HG03103 (cell line): ENCODE data around the gene SPECC1.
"Not testable (repeated sequence)": the region's sequence is repeated elsewhere in the genome, so short reads cannot be mapped to it uniquely, and the experiment has no call there.

Experiments used
- ATAC-seq: cut with Tn5 transposase; IDR thresholded peaks from one replicate; pipeline ENCODE4 v1.9.1; 2021; ENCODE audit warnings: low read depth; ENCODE audit not compliant: unreplicated experiment

The SPECC1 gene

DNA sequence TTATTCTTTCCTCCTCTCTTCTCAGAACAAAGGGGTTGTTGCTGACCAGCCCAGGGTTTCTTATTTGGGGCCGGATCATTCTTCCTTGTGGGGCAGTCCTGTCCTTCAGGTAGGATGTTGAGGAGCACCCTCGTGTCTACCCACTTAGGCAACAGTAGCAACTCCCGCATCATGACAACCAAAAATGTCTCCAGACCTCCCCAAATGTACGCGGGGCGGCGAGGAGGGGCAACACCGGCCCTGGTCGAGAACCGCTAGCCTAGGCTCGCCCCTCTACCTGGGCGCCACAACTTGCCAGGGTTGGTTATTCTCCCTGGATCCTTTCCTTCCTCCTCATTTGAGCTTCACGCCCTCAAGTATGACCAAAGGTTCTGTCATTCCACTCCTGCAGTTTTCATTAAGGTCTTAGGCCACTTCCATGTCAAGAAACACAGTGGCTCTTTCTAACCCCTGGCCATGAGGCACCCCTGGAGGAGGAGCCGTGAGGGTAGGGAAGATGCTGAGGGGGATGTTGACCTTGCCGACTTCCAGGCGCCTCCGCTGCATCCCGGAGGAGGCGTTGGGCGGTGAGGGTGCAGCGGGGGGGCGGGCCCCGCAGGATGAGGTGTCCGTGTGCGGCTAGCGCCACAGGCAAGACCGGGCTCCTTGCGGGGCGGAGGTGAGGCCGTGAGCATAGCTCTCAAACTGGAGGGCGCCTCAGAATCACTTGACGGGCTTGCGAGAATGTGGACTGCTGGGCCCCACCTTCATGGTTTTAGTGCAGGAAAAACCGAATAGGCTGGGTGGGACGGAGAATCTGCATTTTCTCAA, 712 bp upstream of the SPECC1 start:
- peak; percentile 22 for ATAC-seq

DNA sequence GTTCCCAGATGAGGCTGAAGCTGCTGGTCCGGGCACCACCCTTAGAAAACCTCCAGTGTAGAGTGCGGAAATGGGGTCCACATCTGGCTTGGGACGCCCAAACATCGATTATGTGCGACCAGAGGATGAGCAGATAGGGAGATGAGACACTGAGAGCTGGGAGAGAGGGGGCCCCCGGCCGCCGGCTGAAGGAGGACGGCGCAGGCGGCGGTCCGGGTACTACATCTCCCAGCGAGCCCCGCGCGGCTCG, 182 bp upstream of the SPECC1 start:
- no peak for ATAC-seq

DNA sequence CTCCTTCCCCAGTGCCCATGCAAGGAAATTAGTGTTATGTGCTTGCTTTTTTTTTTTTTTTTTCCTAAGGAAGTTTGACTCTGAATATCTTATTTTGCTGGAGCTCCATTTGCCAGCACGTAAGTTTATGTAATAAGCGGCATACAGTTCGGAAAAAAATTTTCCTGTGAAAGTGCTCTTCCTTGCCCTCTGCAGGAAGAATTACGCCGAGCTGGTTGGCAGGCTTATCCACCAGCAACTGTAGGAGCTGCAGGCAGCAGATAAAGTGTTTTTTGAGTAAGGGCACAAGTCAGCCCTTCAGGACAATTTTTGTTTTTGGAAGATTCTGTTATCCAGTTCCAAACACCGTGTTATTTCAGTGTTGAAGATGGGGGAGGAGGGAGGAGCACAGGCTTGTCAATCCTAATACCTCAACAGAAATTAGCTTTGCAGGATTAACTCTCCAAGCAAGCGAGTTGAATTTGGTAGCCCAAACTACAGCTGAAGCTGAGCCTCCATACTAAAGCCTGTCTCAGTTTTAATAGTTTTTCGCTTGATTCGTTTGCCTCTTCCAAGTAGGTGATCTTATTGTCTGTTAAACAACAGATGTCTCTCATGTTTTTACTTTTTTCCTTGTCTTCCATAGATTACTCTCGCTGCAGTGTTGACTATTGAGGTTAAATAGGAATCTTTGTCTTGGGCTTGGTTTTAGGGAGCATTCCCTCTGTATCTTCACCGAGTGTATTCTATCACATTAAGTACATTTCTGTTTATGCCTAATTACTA, 1.1 kb downstream of the SPECC1 start:
- no peak for ATAC-seq

DNA sequence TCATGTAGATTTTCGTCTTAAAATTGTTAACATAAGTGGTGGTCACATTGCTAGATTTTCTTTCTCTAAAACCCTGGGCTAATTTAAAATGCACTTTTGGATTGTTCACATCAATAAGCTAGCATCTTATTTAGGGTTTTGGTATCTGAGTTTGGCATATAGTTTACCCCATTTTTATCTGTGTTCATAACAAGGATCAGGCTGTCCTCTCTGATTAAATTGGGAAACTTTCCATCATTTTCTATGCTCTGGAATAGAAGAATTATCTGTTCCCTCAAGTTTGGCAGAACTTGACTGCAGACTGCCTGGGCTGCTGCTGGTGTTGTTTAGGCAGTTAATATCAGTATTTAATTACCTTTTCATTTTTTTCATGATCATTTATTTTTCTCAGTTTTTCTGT, 1.8 kb downstream of the SPECC1 start:
- ATAC-seq, result no peak

DNA sequence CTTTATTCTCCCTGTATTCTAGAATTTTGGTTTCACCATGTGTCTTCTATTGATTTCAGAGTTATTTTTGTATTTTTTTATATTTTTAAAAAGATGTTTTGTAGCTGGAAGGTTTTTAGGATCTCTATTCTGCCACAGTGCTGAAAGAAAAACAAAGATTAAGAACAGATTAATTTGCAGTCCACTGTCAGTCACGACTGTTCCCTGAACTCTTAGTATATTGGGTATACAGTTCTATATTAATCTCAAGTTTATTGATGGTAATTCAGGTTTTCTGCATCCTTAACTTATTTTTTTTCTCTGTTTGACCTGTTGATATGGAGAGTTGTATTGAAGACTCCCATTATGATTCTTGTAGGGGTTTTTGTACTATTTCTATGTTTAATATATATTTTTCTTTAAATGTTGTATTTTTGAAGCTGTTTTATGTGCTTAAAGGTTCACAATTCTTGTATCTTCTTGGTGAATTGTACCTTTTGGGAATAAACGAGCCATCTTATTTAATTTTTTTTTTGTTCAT, 2.9 kb downstream of the SPECC1 start:
- ATAC-seq, result no peak

DNA sequence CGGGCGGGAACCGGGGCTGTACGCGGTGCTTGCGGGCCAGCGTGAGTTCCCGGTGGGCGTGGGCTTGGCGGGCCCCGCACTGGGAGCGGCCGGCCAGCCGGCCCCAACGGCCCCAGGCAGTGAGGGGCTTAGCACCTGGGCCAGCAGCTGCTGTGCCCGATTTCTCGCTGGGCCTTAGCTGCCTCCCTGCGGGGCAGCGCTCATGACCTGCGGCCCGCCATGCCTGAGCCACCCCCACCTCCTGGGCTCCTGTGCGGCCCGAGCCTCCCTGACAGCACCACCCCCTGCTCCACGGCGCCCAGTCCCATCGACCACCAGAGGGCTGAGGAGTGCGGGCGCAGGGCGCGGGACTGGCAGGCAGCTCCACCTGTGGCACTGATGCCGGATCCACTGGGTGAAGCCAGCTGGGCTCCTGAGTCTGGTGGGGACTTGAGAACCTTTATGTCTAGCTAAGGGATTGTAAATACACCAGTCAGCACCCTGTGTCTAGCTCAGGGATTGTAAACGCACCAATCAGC, 7.4 kb downstream of the SPECC1 start:
- ATAC-seq, result not testable (repeated sequence)

DNA sequence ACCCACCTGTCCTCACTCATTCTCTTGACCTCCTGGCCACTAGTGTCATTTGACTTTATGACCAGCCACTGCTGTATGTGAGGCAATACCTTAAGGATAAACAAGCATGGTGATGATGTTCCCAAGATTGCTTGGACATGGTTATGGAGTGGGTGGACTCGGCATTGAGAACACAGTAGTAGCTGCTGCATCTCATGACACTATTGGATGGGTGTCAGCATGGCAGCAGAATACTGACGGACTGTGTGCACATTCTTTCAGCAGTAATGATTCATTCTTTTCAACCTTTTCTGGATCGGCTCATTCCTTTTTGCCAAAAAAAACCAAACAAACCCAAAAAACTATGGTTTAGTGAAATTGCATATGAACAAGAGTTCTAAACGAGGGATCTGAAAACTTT, 13.5 kb downstream of the SPECC1 start:
- no peak for ATAC-seq

DNA sequence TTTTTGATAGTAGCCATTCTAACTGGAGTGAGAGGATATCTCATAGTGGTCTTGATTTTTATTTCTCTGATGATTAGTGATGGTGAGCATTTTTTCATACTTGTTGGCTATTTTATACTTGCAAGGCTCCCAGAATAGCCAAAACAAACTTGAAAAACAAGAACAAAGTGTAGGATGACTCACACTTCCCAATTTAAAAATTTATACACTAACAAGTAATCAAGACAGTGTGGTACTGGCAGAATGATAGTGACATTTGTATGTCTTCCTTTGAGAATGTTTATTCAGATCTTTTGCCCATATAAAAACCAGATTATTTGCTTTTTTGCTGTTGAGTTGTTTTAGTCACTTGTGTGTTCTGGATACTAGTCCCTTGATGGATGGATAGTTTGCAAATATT, 17.8 kb downstream of the SPECC1 start:
- no peak for ATAC-seq

DNA sequence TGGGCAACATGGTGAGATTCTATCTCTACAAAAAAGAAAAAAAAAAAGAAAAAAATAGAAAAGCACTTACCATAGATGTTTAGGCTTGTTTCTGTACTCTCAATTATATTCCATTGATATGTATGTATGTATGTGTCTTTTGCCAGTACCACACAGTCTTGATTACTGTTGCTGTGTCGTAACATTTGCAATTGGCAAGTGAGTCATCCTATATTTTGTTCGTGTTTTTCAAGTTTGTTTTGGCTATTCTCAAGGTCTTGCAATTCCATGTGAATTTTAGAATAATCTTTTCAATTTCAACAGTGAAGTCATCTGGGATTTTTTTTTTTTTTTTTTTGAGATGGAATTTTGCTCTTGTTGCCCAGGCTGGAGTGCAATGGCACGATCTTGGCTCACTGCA, 19.3 kb downstream of the SPECC1 start:
- ATAC-seq, result no peak

DNA sequence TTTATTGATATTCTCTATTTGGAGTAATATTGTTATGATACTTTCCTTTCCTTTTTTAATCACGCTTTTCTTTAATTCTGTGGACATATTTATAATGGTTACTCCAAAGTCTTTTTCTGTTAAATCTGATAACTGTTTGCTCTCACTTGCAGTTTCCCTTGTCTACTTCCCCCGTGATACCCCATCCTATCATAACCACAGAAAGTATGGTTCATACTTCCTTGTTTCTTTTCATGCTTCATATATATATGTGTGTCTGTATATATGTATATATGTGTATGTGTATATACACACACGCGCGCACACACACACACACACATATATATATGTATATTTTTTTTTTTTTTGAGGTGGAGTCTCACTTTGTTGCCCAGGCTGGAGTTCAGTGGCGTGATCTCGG, 23.5 kb downstream of the SPECC1 start:
- no peak for ATAC-seq

DNA sequence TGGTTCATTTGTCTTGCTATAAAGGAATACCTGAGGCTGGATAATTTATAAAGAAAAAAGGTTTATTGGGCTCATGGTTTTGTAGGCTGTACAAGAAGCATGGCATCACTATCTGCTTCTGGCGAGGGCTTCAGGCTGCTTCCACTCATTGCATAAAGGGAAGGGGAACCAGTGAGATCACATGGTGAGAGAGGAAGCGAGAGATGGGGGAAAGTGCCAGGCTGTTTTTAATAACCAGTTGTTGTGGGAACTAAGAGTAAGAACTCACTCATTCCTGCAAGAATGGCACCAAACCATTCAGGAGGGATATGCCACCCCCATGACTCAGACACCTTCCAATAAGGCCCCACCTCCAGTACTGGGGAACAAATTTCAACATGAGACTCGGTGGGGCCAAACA, 24.3 kb downstream of the SPECC1 start:
- no peak for ATAC-seq

DNA sequence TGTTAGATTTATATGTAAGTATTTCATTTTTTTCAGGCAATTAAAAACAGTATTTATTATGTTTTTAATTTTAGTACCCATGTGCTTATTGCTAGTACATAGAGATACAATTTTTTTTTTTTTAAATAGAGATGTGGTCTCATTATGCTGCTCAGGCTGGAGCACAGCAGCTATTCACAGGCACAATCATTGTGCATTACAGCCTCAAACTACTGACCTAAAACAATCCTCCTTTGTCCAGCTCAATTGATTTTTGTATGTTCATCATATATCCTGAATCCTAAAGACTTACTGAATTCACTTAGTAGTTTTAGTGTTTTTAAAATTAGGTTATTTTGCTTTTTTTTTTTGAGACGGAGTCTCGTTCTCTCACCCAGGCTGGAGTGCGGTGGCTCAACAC, 26.3 kb downstream of the SPECC1 start:
- no peak for ATAC-seq

DNA sequence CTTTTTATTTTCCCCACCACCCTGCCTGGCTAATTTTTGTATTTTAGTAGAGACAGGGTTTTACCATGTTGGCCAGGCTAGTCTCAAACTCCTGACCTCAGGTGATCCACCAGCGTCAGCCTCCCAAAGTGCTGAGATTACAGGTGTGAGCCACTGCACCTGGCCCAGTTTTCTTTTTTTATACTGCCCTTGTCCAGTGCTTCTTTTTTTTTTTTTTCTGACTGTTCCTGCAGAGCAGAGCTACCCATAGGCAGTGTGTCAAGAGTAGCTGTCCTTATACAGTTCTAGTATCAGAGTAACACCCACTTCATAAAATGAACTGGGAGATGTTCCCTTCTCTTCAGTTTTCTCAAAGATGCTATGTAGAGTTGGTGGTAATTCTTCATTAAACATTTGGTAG, 28.1 kb downstream of the SPECC1 start:
- not testable (repeated sequence) for ATAC-seq

DNA sequence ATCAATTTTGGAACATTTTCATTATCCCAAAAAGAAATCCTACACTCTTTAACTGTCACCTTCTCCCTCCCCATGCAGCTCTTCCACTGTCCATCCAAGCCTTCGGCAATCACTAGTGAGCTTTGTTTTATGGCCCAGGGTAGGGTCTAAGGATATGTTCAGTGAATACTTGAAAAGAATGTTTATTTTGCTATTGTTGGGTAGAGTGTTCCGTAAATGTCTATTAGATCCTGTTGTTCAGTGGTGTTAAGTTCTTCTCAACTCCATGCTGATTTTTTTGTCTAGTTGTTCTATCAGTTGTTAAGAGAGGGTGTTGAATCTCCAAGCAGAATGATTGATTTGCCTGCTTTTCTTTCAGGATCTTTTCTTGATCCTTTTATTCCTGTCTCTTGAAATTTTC, 29.9 kb downstream of the SPECC1 start:
- no peak for ATAC-seq

DNA sequence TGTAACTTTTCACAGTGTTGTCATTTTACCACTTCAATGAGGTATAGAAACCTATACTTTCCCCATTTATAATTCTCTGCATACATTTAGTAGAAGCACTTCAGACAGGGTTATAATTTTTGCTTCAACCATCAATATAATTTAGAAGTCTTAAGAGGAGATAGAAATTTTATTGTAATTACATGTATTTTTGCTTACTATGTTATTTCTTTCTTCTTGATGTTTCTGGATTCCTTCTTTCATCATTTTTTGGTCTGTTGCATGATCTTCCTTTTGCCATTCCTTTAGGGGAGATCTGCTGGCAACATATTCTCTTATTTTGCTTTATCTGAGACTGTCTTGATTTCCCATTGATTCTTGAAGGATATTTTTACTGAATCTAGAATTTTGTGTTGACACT, 31.1 kb downstream of the SPECC1 start:
- no peak for ATAC-seq

DNA sequence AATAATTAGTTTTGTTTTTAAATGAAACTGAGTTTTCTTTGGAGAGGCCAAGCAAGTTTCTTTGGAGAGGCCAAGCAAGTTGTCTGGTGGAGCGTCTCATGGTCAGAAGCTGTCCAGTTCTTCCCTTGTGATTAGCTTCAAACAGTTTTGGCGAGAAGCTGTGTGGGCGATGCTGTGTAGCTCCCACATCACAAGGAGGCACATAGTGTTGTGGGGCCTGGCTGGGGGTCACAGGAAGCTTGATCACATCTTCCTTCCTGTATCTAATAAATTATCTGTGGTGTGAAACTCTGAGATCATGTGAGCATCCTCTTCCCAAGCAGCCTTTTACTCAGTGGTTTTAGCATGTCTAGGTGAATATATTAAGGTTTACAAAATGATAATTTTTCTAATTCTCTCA, 33.9 kb downstream of the SPECC1 start:
- ATAC-seq, result no peak

DNA sequence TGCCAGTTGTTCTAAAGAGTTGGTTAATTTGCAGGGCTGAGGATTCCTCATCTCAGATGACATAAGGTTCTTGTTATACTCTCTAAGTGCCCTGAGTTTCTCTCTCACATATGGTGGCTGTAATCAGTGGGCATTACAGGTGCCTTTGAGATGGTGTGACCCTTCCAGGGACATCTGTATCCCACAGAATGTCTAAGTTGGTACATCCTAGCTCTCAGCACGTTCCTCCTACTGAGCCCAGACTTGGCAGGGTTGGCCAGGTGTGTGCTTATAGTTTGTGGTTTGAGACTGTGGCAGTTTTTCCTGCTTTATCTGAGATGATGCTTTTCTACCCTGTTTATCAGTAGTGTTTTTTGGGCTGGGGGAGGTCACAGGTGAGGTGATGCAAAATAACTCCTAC, 36.3 kb downstream of the SPECC1 start:
- ATAC-seq, result no peak

DNA sequence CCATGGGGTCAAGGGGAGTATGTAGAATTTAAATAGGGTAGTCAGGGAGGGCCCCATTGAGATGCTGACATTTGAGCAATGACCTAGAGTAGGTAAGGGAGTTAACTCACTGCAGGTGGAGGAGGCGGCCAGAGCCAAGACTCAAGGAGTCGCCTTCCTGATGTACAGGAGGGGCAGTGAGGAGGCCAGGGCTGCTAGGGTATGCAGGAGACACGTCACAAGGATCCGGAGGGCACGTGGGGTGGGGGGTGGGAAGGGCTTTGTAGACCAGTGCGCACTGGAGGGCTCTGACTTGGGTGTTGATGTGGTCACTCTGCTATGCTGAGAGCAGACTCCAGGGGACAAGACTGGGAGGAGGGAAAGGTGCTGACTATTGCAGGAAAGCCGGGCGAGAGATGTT, 37.5 kb downstream of the SPECC1 start:
- ATAC-seq, result no peak

DNA sequence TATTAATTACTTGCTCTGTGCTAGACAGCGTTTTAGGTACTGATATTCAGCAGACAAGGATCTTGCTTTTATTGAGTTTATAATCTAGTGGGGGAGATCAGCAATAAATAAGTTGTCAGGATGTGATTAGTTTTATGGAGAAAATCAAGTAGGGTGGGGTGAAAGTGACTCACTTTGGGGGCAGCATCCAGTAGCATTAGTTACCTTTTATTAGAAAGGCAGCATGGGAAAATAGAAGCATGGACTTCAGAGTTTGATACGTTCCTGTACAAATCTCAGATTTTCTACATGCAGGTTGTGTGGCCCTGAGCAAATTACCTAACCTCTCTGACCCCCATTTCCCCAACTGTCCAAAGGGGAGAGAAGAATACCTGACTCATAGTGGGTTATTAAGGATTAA, 42.5 kb downstream of the SPECC1 start:
- ATAC-seq, result no peak

DNA sequence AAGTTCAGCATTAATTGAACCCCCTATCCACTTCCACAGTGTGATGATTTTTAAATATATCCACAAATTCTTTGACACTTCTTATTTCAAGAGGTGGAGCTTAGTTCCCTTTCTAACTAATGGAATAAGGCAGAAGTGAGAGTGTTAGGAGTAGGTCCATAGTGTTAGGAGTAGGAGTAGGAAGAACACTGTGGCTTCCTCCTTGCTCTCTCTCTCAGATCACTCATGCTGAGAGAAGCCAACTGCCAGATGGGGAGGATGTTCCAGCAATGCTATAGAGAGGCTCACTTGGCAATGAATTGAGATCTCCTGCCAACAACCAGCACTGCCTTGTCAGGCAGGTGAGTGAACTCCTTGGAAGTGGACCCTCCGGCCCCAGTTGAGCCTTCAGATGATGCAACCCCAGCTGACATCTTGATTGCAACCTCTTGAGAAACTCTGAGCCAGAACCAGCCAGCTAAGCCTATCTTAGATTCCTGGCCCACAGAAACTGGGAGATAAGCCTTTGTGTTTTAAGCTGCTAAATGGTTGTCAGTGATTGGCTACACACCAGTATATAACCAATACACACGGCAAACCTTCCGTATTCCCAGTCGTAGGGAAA, 44.3 kb downstream of the SPECC1 start:
- no peak for ATAC-seq

DNA sequence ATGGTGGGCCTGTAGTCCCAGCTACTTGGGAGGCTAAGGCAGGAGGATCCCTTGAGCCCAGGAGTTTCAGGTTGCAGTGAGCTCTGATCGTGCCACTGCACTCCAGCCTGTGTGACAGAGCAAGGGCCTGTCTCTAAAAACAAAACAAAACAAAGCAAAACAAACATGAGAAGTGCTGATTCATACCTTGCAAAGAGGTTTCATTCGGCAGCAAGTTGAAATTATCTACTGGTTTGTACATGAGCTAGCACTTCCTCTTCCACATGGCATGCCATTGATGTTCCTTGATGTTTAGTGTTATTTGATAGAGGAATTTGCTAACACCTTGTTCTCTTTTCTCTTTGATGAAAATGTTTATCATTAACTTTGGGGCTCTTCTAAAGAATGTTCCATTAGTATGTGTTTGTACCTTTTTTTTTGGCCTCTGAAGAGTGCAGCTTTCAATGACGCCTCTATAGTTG, 50.6 kb downstream of the SPECC1 start:
- peak; percentile 57 for ATAC-seq
